HFF-Myc (cell line): ENCODE results near the gene GLB1L3.

Source experiments
- DNase-seq: peaks from one replicate; pipeline ENCODE4 v3.0.0-alpha.2; 2011; ENCODE audit warnings: low read depth; ENCODE audit errors: extremely low read depth
- H3K4me3 ChIP-seq: replicated peaks from 2 replicates; pipeline ENCODE4 v1.5.1; 2011; ENCODE audit warnings: low read depth, mild to moderate bottlenecking, control low read depth, low read length
- CTCF ChIP-seq: IDR thresholded peaks from 2 replicates; pipeline ENCODE4 v1.5.1; 2012; ENCODE audit warnings: mild to moderate bottlenecking, low read depth, low read length, control low read depth; ENCODE audit errors: missing control alignments

Gene GLB1L3

GRCh38 chr11:134330611-134331353 is 54.6 kb downstream of the GLB1L3 start:
- DNase-seq = no peak
- no peak overlapping the region for H3K4me3 ChIP-seq
- TF ChIP-seq CTCF = no peak

- H3K4me3 ChIP-seq = peak within 1 kb of the TSS; percentile 43
- TF ChIP-seq CTCF = no peak
- no peak for DNase-seq
Measured at GRCh38 chr11:134331354-134332188, 55.4 kb downstream of the GLB1L3 start, which contains the start of gene GLB1L2. TSS of gene GLB1L2 (plus strand) at chr11:134331988. CDS start at chr11:134332062, 74 bp downstream.

- H3K4me3 ChIP-seq = peak overlapping the region; percentile 43
- no peak for TF ChIP-seq CTCF
- no peak for DNase-seq
Measured at GRCh38 chr11:134332189-134332631, 56.0 kb downstream of the GLB1L3 start.

GRCh38 chr11:134332782-134333181 is 56.6 kb downstream of the GLB1L3 start:
- H3K4me3 ChIP-seq = peak overlapping the region; percentile 43
- no peak for TF ChIP-seq CTCF
- no peak for DNase-seq

GRCh38 chr11:134333312-134333711 is 57.1 kb downstream of the GLB1L3 start:
- DNase-seq = no peak
- H3K4me3 ChIP-seq = no peak overlapping the region
- no peak for TF ChIP-seq CTCF

- no peak for TF ChIP-seq CTCF
- no peak overlapping the region for H3K4me3 ChIP-seq
- no peak for DNase-seq
Measured at GRCh38 chr11:134333946-134334345, 57.8 kb downstream of the GLB1L3 start.
